Smooth muscle cell of trachea (primary cell): ENCODE measurements around the gene TWIST2. TPM values are rescaled to one million over a fixed set of nuclear protein-coding genes. Genes with fewer than 3 reads are reported as not detected.

ENCODE experiments used
- total RNA-seq: library from RNA; depleted of rRNA; stranded (reverse); fragments of >200 nt; gene quantifications from 2 replicates; pipeline ENCODE4 v1.2.1, GENCODE V29; 2014

Gene TWIST2
- 158 and 297 TPM in 2 replicates for total RNA-seq

DNA sequence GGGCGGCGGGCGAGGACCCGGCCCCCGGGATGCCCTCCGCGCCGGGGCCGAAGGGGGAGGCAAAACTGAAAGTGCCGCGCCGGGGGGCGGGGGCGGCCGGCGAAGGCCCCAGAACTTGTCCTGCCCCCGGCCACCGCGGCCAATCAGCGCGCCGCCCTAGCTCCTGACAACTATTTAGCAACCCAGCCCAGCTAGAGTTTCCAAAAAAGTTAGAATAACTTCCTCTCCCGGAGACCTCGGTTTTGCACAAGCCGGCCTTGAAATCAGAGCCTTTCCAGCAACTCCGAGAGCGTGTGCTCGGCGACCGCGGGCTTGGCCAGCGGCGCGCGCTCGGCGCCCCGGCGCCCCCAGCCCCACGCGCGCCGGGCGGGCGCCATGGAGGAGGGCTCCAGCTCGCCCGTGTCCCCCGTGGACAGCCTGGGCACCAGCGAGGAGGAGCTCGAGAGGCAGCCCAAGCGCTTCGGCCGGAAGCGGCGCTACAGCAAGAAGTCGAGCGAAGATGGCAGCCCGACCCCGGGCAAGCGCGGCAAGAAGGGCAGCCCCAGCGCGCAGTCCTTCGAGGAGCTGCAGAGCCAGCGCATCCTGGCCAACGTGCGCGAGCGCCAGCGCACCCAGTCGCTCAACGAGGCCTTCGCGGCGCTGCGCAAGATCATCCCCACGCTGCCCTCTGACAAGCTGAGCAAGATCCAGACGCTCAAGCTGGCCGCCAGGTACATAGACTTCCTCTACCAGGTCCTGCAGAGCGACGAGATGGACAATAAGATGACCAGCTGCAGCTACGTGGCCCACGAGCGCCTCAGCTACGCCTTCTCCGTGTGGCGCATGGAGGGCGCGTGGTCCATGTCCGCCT, at the start of gene TWIST2:
Gene TWIST2 (plus strand): TSS at position 245 of the 850 bp plus-strand sequence. CDS start 131 bp downstream, at position 376.

